IPS-NIHi11 (cell line): Measurements from ENCODE around the gene JMJD7.
"Not testable (repeated sequence)": the region's sequence is repeated elsewhere in the genome, so short reads cannot be mapped to it uniquely, and the experiment has no call there.

ENCODE experiments used
- DNase-seq: peaks from one replicate; pipeline ENCODE4 v3.0.0; 2012; ENCODE audit warnings: mixed read lengths, low spot score

JMJD7 gene

DNA sequence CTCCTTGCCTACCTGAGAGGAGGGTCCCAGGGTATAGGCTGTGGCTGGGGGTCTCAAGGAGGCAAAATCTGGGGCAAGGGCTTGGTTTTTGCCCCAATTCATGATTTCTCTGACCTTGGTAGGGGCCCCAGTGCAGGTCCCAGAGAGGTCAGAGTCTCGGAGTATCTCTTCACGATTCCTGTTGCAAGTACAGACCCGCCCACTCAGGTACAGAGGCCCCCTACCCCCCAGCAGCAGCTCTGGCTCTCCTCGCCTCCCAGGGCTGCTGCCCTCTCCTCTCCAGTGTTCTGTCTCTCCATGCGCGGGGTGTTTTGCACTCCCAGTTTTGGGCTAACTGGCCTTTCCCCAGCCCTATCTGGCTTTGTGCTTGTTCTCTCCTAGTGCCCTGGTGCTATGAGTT lies 5.4 kb upstream of the JMJD7 start:
- DNase-seq: no peak

- no peak for DNase-seq
Observed at GRCh38 chr15:41822957-41823356, 4.9 kb upstream of the JMJD7 start.

- DNase-seq: no peak
Observed at GRCh38 chr15:41823502-41823901, 4.4 kb upstream of the JMJD7 start.

GRCh38 chr15:41824062-41824745 lies 3.7 kb upstream of the JMJD7 start:
- DNase-seq: no peak

- no peak for DNase-seq
Observed at GRCh38 chr15:41825145-41825544, 2.7 kb upstream of the JMJD7 start.

DNA sequence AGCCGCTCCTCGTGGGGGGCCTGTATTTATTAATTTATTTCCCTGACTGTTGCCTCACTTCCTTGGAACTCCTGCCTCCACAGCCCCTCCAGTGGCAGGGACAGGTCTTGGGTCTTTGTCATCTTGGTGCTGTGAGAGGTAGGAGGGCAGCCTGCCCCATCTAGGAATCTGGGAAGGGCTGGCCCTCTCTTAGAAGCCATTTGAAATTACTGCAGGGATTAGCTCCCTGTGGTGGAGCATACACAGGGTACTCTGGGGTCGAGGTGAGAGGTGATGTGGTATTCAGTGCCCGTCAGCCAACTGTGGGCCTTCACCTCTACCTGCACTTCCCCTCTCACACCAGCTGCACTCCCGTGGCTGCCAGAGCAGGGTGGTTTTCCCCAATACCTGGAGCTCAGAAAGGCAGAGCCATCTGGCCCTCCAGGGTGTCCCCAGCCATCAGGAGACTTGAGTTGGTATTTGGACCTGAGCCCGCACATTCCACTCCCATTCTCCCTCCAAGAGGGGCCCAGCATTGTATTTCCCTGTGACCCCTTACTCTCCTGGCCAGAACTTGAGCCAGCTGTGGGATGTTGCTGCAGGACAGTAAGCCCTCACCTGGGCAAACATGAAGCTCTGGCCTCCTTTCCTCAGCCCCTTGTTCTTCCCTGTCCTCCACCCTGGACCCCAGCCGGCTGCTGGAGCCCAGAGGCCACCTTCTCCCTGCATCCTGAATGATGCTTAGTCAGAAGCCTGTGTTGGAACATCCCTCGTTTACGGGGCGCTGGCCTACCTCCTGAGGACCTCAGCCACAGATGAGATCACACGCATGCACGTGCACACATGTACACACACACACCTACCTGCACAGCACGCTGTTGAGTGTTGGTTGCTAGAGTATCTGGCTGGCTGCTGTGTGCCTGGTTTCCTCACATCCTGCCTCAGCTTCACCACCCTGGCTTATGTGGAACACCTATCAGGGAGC lies 2.0 kb upstream of the JMJD7 start:
- peak; percentile 42 for DNase-seq

GRCh38 chr15:41827290-41827879 lies 507 bp upstream of the JMJD7 start:
- peak; percentile 62 for DNase-seq

DNA sequence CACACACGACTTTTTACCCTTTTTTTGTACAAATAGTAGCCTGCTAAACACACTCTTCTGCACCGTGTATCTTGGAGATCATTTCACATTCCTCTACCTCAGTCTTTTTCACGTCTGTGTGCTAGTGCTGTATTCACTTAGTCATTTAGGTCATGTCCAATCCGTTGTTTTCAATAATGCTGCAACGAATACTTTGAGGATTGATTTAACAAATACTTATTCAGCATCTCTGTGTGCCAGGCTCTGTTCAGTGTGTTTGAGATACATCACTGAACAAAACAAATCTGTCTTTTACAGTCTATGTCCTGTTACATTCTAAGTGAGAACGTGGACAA lies 882 bp downstream of the JMJD7 start:
- DNase-seq: no peak

DNA sequence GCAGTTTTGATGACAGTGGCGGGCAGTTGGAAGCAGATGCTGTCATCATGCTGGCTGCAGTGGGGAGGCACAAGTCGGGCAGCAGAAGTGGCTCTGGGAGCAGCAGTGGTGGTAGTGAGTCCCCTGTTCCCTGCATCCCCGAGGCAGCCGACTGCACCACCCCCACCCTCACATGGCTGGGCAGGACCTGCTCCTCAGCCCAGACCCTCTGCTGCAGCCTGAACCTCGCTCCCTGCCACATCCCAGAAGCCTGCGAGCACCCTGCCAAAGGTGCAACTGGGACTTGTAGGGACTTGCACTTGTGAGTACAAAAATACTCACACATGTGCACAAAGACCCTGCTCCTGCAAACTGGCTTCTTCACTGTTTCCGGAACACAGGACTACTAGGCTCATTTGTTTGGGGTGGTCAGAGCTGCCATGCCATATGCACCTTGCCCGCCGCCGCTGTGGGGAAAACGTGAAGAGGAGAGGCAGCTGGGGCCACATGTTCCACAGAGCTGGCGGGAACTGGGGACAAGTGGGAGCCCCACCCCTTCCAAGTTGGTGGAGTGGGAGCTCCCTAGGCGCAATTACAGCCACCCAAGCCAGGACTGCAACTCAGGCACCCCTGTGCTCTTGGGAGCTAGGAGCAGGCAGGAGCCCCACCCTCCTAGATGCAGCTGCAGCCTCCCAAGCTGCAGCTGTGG lies 2.2 kb downstream of the JMJD7 start:
- no peak for DNase-seq

DNA sequence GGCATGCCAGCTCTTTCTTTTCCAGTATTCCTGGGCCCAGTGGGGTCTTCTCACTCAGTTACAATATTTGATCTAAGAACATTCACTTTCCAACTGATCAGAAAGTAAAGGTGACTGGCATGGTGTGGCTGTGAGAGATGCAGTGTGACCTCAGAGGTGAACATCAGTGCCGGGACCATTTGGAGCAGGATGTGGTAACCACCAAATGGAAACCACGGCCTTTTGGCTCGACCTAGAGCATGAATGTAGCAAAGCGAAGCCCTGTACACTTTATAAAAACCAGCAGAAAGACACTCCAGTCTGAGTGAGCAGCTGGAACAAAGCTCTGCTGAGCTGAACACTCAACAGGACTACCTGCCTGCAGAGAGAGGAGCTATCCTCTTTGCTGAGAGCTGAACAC lies 3.4 kb downstream of the JMJD7 start:
- DNase-seq: not testable (repeated sequence)

- DNase-seq: no peak
Observed at GRCh38 chr15:41832208-41832607, 4.3 kb downstream of the JMJD7 start.

- peak; percentile 45 for DNase-seq
Observed at GRCh38 chr15:41832875-41833274, 5.0 kb downstream of the JMJD7 start.

DNA sequence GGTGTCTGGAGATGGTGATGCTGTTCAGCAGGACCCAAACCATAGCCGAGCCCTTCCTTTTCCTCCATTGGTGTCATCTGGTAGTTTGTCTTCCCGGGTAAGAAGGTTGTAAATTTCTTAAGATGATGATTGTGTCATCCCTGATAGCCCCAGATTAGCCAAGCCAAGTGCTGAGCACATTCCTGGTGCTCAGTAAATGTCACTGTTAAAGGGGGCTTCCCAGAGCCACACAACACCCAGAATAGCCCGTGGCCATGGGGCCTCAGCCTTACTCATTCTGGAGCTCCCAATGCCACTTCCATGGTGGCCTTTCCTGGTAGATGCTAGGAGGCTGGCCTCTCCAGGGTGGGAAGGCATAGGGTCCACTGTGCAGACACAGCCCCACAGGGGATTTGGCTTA lies 6.2 kb downstream of the JMJD7 start:
- DNase-seq: no peak

DNA sequence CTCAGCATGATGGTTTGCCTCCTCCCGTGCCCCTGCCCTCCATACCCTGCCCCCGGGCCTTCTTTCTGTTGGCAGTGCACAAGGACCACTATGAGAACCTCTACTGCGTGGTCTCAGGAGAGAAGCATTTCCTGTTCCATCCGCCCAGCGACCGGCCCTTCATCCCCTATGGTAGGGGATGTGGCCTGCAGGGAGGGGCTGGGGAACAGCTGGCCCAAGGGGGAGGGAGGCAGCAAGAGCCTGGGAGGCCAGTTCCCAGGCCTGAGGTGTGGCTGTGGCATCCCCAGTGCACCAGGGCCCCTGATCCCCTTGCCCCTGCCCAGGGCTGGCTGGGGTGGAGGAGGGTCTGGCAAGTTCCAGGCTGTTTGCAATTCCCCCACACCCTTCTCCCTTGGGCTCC lies 8.2 kb downstream of the JMJD7 start:
- no peak for DNase-seq

DNA sequence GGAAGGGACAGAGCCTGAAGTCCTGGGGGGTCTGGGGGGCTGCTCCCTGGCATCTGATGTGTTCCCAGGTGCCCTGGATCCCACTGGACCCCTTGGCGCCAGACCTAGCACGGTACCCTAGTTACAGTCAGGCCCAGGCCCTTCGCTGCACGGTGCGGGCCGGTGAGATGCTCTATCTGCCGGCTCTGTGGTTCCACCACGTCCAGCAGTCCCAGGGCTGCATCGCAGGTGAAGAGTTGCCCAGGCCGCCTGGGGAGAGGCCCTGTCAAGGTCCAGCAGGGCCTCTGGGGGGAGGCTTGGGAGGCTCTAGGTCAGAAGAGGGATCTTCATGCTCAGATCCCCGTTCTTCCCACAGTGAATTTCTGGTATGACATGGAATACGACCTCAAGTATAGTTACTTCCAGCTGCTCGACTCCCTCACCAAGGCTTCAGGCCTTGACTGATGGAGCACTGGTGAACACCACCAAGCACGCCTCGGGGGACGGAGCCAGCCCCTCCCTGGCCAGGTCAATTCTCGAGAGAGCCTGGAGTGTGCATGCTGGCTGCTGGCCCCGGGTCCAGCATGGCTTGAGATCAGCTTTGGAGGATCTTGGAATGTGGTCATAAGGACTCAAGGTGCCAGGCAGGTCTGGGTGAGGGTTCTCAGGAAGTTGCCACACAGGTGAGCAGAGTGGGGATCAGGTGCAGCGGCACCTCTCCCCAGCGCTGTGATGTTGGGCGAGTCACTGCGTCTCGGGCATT lies 9.0 kb downstream of the JMJD7 start:
- no peak for DNase-seq

DNA sequence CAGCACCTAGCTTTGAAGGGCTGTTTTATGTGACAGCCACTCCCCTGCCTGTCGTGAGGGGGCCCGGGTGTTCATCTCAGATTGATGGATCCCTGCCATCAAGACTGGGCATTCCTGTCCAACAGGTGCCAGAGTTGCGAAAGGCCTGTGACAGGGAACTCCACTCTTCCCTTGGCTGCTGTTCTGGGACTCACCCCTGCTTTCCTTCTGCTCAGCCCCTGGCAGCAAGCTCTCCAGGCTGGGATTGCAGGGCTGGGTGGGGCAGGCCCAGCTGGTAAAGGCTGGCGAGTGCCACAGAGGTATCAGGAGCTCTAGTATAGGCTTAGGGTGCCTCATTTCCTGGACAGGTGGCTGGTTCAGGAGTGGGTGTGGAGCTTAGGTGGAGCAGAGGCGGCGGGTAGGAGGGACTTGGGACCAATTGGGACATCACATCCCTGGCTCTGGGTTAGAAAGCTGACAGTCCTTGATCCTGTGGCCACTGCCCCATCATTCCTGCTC lies 10.6 kb downstream of the JMJD7 start, which contains the start of gene PLA2G4B:
Gene PLA2G4B, plus strand, starts transcription at position 448 of the 498 bp plus-strand sequence. CDS start 67 bp downstream, outside the sequence.
- DNase-seq: peak; percentile 41

DNA sequence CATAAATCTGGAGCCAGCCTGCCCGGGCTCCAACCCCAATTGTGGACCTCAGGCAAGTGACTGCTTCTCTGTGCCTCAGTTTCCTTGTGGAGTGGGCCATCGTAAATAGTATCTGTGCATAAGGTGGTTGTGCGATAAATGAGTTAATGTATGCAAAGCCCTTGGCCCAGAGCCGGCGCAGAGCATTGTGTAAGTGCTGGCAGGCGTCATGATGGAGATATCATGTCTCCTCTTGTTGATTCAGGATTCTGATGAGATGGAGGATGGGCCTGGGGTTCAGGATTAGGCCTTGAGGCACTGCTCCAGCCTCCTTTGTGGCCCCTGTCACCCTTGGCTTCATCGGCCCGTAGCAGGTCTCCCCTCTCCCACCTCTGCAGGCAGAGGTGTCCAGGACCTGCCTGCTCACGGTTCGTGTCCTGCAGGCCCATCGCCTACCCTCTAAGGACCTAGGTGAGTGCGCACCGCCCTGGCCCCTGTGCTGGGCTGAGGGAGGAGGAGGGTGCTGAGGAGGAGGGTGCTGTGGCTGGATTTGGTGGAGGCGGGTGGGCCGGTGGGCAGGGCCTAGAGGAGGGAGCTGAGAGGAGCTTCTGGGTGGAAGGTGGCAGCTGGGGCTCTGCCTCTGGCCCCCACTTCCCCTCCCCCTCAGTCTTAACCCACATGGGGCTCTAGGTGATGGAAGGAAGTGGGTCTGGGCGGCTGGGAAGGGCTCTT lies 12.0 kb downstream of the JMJD7 start:
- DNase-seq: no peak

- DNase-seq: no peak
Observed at GRCh38 chr15:41840673-41841072, 12.8 kb downstream of the JMJD7 start.

DNA sequence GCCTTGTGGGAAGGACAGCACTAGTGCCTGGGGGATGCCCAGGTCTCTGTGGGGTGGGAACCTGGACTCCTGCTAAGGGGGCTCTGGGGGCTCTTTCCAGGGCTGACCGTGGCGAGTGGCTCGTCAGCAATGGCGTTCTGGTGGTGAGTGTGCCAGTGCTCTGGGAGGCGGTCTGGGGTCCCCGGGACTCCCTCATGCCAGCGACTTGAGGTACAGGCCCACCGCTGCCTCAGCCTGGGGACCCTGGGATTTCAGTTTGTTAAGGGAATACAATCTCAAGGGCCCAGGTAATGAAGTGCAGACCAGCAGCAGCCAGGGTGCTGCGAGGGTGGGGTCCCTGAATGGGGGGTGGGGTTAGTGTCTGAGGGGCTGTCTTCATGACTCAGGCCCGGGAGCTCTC lies 13.2 kb downstream of the JMJD7 start:
- no peak for DNase-seq

- DNase-seq: no peak
Observed at GRCh38 chr15:41842229-41842628, 14.3 kb downstream of the JMJD7 start.

GRCh38 chr15:41843571-41843970 lies 15.7 kb downstream of the JMJD7 start:
- no peak for DNase-seq
